Measurements from ENCODE around the gene CLCNKB.

The CLCNKB gene

DNA sequence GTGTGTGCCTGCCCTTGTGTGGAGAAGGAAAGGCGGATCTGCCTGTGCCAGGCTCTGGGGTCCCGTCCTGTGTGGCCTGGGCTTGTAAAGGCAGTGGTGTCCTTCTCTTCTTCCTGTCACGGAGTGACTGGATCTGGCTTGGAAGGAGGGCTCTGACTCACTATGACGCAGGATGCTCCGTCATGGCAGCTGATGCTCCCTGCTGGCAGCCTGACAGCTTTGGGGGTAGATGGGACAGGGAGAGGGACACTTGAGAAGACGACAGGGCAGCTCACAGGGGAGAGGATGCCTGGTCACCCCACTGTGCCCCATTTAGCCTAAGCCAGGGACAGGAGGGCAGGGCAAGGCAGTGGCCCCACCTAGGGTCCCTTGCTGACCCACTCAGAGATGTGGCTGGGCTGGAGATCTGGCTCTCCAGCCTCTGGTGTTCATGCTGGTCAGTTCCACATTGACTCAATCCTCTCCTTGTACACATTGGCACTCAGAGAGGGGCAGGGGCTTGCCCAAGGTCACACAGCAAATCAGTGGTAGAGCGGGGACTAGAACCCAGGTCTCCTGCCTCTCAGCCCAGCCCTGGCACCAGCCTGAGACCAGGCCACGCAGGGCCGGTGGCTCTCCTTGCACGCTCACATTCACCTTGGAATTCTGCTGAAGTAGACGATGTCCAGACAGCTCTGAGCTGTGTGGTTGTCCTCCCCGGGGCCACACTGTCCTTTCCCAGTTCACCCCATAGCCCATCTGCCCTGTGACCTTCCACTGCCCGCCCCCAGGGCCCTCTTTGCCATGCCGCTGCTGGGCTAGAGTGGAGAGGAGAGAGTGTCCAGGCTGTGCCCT is 32.7 kb downstream of the CLCNKB start:
- peak; percentile 90 for DNase-seq (ENCODE audit: low spot score)

DNA sequence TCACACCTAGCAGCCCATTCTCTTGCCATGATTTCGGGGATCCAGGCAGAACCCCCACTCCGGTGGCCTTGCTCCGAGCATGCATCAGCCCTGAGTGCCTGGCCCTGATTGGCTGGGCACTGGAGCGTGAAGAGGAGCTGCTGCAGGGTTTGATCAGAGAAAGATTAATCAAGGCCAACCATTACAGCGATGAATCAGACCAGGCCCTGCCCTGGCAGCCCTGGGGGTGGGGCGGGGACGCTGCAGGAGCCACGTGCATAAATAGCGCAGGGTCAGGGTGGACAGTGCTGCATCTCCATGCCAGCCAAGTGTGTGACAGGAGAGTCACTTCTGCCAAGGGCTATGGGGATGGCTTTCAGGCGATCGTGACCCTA is 33.3 kb downstream of the CLCNKB start:
- peak; percentile 75 for DNase-seq (ENCODE audit: low spot score)

DNA sequence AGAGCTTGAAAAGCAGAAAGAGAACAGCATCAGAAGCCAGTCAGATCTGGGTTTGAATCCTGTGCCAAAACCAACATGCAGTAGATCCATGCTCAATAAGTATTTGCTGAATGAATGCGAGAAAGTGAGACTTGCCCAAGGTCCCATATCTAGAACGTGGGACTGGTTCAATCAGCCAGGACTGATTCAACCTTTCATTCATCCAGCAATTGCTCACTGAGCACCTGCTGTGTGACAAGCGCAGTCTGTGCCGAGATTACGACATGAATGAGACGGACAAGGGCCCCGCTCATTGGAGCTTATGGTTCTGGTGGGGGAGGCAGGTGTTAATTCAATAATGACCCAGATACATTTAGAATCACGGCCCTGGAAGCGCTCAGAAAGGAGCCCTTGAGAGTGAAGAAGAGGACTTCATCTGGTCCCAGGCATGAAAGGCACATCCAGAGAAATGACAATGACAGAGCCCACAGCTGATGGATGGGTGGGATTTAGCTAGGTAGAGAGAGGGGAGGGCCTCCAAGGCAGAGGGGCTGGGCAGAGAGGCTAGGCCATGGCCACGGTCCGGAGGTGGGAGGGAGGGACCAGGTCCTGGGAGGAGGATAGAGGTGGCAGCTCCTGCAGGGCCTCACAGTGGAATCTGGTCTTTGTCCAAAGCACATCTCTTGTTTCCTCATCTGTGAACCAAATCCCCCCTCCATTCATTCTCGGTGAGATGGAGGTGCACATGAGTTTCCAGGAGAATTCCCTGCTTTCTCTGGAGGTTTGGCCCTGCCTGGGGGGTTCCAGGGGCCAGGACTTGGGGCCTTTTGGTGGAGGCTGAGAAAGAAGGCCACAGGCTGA is 34.0 kb downstream of the CLCNKB start:
- DNase-seq (ENCODE audit: low spot score), result no peak

DNA sequence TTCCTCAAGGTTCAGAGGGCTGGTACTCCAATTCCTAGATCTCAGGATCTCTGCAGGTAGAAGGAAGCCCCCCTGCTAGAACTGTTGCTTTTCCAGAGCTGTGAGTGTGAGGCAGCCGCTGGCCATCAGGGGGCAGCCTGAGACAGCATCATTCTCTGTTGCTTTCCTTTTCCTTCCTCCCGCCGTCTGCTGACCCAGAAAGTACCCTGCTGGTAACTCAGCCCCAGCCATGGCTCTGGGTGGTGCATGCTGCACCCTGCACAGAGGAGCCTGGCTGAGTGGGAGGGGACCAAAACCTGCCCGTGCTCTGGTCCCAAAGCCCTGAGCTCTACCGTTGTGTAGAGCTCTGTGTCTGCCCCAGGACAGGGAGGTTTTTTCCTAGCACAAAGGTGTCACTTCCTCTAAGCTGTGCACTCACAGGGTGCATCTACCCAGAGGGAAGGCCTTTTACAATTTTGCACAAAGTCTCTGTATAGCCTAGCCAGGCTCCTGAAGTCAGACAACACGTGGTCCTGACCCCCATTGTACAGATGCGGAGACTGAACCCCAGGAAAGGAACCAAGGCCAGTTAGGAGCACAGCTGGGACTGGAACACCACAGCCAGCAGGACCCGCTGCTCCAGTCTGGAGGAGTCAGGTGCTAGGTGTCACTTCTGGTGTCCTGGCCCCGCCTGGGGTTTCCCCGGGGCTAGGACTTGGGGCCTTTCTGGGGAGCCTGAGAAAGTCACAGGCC is 35.5 kb downstream of the CLCNKB start:
- DNase-seq (ENCODE audit: low spot score), result peak; percentile 84

DNA sequence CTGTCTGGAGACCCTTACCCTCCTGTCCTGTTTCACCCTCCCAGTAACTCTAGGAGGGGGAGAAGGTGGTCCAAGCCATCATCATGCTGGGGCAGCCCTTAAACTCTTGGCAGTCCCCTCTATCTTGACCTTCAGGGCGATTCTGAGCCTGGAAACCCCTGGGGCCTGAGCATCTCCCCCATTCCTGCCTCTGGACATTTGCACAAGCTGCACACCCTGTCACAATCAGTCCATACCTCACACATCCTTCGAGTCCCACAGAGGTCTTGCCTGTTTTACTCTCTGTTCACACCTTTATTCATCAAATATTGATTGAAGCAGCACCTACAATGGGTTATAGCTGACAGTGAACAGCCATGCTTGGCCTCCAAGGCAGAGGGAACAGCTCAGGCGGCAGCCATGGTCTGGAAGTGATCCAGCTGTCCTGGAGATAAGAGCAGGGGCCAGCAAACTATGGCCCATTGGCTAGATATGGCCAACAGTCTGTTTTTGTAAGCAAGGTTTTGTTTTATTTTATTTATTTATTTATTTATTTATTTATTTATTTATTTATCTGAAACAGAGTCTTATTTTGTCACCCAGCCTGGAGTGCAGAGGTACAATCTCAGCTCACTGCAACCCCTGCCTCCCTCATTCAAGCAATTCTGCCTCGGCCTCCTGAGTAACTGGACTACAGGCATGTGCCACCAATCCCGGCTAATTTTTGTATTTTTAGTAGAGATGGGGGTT is 37.0 kb downstream of the CLCNKB start:
- DNase-seq (ENCODE audit: low spot score), result no peak

DNA sequence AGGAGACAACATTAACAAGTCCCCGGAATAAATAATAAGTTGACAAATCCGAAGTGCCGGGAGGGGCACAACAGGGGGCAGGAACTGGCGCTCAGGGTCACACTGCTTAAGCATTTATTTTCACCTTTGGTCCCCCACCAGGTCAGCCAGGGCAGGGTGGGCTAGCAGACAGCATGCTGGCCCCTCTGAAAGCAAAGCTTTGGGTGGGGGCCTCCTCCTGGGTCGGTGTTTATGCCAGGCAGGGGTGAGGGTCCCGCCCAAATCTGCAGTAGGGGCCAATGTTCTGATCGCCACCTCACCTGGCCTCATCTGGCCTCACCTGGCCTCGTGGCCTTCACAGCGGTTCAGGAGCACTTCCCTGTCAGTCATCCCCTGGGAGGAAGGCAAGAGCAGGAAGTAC is 38.1 kb downstream of the CLCNKB start:
- no peak for DNase-seq (ENCODE audit: low spot score)

DNA sequence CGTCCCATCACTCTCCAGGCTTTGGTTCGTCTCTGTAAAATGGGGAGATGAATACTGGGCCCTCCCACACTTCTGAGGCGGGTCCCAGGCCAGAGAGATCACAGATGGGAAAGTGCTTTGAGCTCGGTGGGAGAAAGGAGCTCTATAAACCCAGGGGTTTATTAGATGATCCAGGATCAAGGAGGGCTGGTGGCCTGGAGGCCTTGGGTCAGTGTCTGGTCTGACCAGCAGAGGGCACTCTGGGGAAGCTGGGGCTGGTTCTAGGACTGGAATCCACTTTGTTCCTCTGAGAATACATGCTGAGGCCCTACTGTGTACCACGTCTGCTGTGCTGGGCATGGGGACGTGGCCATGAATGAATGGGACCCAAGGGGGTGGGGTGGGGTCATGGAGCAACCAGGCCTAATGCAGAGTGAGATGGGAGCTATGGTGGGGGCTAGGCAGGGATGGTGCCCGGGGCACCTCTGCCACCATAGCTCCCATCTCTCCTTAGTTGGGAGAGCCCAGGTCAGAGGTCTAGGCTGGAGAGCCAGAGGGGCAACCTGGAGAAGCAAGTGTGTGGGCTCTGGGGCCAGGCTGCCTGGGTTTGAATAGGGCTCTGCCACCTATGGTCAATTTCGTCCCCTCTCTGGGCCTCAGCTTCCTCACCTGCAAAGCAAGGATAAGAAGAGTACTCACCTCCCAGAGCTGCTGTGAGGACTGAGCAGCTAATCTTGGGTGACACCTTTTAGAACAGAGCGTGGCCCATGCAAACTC is 38.9 kb downstream of the CLCNKB start:
- peak; percentile 84 for DNase-seq (ENCODE audit: low spot score)

DNA sequence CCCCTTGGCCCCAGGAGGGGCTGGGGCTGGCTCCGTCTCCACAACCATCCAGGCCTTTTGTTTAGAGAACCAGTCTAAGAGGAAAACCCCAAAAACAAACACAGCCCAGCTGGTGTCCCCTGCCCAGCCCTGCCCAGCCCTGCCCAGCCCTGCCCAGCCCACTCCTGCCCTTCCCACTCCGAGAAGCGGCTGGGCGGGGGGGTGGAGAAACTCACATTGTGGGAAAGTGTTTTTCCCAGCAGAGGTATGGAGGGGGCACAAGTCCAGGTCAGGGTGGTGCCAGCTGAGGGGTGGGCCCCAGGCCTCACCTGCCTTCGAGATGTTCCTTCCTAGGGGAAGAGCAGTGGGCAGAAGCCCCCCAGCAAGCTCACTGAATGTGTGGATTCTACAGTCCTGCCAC is 39.9 kb downstream of the CLCNKB start:
- no peak for DNase-seq (ENCODE audit: low spot score)

DNA sequence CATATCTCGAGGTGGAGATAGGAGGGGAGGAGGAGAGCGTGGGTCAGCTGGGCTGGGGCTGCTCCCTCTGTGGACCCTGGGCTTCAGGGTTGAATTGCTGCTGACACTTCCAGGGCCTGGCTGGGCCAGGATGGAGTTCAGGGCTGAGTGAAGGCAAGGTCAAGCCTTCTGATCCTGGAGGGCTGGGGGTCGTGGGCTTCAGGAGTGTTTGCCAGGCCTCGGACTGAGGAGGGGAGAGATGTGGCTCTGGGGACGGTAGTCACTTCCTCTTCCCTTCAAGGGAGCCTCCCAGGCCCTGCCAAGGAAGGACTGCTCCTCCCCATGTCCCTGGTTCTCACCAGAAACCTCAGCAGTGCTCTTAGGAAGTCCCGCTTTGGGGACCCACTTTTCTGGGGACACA is 41.9 kb downstream of the CLCNKB start:
- no peak for DNase-seq (ENCODE audit: low spot score)

DNA sequence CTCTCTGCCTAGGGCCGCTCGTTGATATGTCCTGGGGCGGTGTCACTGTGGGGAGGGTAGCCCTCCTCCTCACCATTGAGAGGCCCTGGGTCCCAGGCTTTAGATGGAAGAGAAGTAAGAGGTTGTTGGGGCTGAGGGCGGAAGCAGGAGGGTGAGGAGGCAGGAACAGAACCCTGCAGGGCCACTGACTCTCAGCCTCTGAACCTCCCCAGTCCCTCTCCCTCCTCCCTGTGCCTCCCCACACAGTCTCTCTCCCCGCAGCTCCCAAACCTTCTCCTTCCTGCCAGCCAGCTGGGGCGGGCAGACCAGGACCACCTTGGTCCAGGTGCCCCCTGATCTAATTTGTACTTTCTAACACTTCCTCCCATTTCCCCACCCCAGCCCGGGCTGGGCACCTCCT is 44.2 kb downstream of the CLCNKB start:
- DNase-seq (ENCODE audit: low spot score), result no peak

DNA sequence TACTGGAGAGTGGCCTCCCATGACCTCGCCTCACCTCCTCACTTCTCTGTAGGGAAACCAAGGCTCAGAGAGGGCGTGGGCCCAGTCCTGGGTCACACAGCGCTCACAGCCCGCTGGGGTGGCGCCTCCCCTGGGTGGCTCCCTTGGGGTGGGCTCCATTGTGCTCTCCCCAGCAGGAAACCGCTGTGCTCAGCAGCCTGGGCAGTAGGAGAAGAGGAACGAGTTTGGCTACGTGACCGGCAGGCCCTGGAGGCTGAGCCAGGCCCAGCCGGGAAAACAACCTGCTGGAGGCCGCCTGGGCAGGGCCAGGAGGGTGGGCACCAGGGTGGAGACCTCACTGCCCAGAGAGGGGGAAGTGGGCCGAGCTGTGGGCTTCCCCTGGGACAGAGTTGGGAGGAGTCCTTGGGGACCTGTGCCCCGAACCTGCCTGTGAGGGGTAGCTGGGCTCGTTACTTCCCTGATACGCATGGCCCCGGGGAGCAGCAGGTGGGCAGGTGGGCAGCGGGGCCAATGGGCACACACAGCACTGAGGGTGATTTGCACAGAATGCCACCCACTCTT is 44.8 kb downstream of the CLCNKB start:
- DNase-seq (ENCODE audit: low spot score), result no peak

DNA sequence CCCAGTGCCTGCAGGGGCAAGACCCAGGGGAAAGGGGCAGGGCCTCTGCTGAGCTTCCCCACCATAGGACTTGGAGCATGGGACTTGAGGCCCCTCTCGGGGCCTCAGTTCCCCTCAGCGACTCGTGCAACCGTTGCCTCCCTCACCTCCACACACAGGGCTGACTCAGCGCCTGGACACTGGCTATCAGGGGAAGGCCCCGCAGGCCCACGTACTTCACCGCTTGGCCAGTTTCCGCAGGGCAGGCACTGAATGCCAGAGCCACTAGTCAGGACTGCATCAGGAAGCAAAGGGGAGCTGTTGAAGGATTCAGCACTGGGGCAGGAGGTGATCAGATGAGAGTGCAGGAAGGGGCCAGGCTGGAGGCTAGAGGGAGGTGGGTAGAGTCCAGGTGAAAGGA is 45.4 kb downstream of the CLCNKB start:
- peak; percentile 62 for DNase-seq (ENCODE audit: low spot score)

DNA sequence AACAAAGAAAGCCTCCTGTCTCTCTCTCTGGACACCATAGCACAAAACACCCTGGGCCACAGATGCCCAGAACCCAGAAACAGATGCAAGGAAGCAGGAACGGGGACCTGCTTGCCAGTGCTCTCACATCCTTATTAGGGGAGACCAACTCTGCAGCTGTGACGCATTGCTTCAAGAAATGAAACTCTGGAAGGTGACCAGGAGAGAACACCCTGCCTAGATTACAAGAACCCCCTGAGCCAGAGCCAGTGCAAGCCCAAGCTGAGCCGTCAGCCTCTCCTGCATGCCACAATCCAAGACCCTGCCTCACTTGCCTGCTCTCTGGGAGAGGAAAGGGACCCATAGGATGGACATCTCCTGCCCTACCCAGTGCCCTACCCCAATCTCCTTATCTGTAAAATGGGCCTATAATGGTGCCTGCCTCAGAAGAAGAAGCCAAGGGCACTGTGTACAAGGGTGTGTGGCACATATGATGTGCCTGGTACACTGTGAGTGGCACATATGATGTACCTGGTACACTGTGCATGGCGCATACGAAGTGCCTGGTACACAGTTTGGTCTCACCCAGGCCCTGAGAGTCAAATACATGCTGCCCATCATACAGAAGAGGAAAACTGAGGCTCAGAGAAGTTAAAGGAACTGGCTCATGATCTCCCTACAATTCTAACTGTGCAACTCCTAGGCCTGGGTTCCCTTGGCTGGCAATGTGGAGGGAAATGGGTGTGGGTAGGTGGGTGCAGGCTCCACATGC is 46.7 kb downstream of the CLCNKB start:
- DNase-seq (ENCODE audit: low spot score), result no peak

DNA sequence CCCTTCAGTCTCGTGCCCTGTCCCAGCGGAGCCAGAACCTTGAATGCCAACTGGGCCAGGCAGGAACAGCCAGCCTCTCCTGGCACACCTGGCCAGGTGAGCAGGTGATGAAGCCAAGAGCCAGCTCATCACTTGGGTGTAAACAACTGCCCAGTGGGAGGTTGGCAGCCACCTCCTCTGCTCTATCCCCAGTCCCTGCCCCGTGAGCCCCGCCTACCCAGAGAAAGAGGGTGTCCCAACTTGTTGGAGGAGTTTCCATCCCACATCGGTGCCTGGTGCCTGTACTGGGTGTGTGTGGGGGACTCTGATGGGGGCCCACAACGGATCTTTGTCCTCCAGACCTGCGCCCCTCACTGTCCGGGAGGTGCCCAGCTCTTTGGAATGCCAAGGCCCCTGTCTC is 47.7 kb downstream of the CLCNKB start:
- DNase-seq (ENCODE audit: low spot score), result no peak

DNA sequence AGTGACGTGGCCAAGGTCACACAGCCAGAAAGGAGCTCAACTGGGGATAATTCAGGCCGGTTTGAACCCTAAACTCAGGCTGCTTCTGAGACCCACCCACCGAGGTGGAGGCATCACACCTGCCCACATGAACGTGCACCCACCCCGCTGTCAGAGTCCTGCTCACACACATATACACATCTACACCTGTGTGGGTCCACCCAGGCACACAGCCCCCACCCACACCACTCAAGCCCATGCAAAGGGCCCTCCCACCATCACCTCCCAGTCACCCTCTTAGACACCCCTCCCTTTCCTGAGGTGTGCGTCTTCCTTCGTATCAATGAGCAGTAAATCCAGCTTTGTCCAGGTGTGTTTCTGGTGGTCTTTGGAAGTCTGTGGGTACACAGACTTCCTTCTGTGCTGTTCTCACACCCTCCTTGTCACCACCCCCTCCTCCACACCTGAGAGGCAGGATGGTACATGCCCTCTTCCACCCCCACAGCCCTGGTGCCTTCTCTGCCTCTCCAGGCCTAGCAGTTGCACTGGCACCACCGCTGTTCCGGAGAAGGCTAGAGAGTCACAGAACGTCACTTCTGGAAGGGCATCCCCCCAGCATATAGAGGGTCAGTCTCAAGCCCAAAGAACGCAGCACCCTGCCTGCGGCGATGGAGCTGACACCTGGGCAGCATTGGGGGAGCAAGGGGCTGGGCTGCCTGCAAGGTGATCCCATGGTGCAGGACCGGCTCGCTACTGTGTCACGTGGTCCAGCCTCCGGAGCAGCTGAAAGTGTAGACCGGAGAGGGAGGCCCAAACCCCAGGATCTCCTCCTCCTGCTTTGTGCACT is 48.7 kb downstream of the CLCNKB start:
- no peak for DNase-seq (ENCODE audit: low spot score)

DNA sequence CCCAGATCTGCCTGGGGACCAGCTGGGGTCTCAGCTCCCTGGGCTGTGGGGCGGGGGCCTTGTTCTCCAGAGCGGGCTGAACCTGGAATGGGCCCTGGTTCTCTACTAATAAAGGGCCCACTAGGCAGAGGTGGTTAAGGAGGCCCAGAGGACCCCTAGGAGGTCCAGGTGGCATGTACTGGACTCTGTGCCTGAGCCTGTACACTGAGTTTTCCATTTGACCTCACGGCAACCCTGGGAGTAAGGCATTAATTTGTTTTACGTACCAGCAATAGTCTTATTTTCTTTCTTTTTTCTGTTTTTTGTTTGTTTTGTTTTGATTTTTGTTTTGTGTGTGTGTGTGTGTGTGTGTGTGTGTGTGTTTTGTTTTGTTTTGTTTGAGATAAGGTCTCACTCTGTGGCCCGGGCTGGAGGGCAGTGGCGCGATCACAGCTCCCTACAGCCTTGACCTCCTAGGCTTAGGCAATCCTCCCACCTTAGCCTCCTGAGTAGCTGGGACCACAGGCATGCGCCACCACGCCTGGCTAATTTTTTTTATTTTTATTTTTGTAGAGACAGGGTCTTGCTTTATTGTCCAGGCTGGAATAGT is 49.4 kb downstream of the CLCNKB start:
- DNase-seq (ENCODE audit: low spot score), result no peak

DNA sequence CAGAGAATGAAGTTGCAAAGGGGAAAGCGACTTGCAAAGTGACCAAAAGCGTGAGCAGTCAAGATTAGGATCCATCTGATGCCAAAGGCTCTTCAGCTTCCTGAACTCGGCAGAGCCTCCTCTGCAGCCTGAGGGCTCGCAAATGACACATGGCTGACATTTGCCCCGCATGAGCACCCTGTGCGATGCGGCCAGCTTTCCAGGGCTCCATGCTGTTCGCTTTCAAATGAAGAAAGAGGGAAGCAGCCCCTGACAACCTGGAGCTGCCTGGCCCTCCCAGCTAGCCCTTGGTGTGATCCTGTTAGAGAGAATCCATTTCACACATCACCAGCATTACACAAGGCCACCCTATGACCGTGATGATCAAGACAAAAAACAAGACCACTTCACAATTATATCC is 50.0 kb downstream of the CLCNKB start:
- no peak for DNase-seq (ENCODE audit: low spot score)

DNA sequence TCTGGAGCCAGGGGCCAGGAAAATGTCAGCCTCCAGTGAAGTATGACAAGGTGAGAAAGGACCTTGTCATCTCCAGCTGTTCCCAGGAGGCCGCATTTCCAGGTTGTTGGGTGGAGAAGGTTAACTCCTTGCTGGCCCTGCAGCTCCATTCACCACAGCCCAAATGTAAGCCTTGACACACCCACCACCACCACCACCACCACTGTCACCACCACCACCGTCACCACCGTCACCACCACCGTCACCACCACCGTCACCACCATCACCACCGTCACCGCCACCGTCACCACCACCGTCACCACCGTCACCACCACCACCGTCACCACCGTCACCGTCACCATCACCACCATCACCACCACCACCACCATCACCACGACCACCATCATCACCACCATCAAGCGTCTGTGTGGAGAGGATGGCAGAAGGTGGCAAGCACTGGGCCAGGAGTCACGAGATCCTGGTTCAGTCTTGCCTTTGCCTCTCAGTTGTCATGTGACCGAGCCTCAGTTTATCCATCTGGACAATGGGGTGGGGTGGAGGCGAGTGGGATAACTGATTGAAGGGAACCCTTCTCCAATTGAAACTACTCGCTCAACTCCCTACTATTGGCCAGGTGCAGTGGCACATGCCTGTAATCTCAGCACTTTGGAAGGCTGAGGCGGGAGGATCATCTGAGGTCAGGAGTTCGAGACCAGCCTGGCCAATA is 51.0 kb downstream of the CLCNKB start:
- no peak for DNase-seq (ENCODE audit: low spot score)

Measured in AG20443 (cell line).